ENCODE results near the gene KCNQ1.

KCNQ1 gene

GRCh38 chr11:2436521-2437031 lies 8.2 kb upstream of the KCNQ1 start:
- Histone ChIP-seq H3K36me3 (ENCODE audit: insufficient read depth, low read length) (no peaks in the 10 kb centered on the region), H4K20me1 (ENCODE audit: insufficient read depth, low read length) (no peaks in the 10 kb centered on the region; the same call in 1 of the 2 replicates), H3K9ac (ENCODE audit: low read depth, low read length) (no peak overlapping the region), H3K27me3 (ENCODE audit: insufficient read depth, low read length, poor library complexity) (no peaks in the 10 kb centered on the region), H2AFZ (ENCODE audit: low read depth, low read length) (no peak overlapping the region), H3K4me3 (ENCODE audit: low read depth in 1 of 2, low read length in 2 of 2) (no peak overlapping the region), H3K27ac (ENCODE audit: low read length) (no peak overlapping the region), H3K4me1 (ENCODE audit: insufficient read depth, low read length) (no peaks in the 10 kb centered on the region), H3K4me2 (ENCODE audit: insufficient read depth, low read length) (no peak overlapping the region), H3K79me2 (ENCODE audit: insufficient read depth, low read length) (no peaks in the 10 kb centered on the region), H3K9me3 (ENCODE audit: insufficient read depth, low read length, severe bottlenecking) (no peaks in the 10 kb centered on the region)
- DNase-seq (no peak), ATAC-seq (ENCODE audit: insufficient read depth, low read depth) (no peak)
- TF ChIP-seq, protein P1, sequence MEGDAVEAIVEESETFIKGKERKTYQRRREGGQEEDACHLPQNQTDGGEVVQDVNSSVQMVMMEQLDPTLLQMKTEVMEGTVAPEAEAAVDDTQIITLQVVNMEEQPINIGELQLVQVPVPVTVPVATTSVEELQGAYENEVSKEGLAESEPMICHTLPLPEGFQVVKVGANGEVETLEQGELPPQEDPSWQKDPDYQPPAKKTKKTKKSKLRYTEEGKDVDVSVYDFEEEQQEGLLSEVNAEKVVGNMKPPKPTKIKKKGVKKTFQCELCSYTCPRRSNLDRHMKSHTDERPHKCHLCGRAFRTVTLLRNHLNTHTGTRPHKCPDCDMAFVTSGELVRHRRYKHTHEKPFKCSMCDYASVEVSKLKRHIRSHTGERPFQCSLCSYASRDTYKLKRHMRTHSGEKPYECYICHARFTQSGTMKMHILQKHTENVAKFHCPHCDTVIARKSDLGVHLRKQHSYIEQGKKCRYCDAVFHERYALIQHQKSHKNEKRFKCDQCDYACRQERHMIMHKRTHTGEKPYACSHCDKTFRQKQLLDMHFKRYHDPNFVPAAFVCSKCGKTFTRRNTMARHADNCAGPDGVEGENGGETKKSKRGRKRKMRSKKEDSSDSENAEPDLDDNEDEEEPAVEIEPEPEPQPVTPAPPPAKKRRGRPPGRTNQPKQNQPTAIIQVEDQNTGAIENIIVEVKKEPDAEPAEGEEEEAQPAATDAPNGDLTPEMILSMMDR (IDR thresholded peaks at IDR 0.05; ENCODE audit: borderline replicate concordance, extremely low read depth, low read length, poor library complexity, severe bottlenecking), result no peak
- no peak for TF ChIP-seq EZH2 (IDR thresholded peaks at IDR 0.05; ENCODE audit: borderline replicate concordance, low read depth, low read length, severe bottlenecking)

- H3K4me1 ChIP-seq (ENCODE audit: insufficient read depth, low read length), result peaks cover 4% of the 10 kb centered on the region; the same call in 1 of the 2 replicates
- ATAC-seq (ENCODE audit: insufficient read depth, low read depth) (no peak), DNase-seq (no peak)
- H3K9ac ChIP-seq (ENCODE audit: low read depth, low read length), result no peak overlapping the region
- no peak overlapping the region for H2AFZ ChIP-seq (ENCODE audit: low read depth, low read length)
- TF ChIP-seq, protein P1 (IDR thresholded peaks at IDR 0.05; ENCODE audit: borderline replicate concordance, extremely low read depth, low read length, poor library complexity, severe bottlenecking), result no peak
- no peak for TF ChIP-seq EZH2 (IDR thresholded peaks at IDR 0.05; ENCODE audit: borderline replicate concordance, low read depth, low read length, severe bottlenecking)
- no peaks in the 10 kb centered on the region for H3K79me2 ChIP-seq (ENCODE audit: insufficient read depth, low read length)
- H3K9me3 ChIP-seq (ENCODE audit: insufficient read depth, low read length, severe bottlenecking), result no peaks in the 10 kb centered on the region
- no peak overlapping the region for H3K4me2 ChIP-seq (ENCODE audit: insufficient read depth, low read length)
- no peaks in the 10 kb centered on the region for H3K36me3 ChIP-seq (ENCODE audit: insufficient read depth, low read length)
- H4K20me1 ChIP-seq (ENCODE audit: insufficient read depth, low read length), result no peaks in the 10 kb centered on the region; the same call in 1 of the 2 replicates
- H3K27me3 ChIP-seq (ENCODE audit: insufficient read depth, low read length, poor library complexity), result no peaks in the 10 kb centered on the region
- no peak overlapping the region for H3K27ac ChIP-seq (ENCODE audit: low read length)
- no peak overlapping the region for H3K4me3 ChIP-seq (ENCODE audit: low read depth in 1 of 2, low read length in 2 of 2)
Observed at GRCh38 chr11:2437516-2437915, 7.3 kb upstream of the KCNQ1 start.

DNA sequence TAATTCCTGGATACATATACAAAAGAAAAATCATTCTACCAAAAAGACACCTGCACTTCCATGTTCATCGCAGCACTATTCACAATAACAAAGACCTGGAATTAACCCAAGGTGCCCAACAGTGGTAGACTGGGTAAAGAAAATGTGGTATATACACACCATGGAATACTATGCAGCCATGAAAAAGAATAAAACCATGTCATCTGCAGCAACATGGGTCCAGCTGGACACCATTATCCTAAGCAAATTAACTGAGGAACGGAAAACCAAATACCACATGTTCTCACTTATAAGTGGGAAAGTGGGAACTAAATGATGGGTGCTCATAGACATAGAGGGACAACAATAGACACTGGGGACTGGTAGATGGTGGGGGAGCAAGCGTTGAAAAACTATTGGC lies 5.0 kb upstream of the KCNQ1 start:
- no peak overlapping the region for H3K9ac ChIP-seq (ENCODE audit: low read depth, low read length)
- no peaks in the 10 kb centered on the region for H3K36me3 ChIP-seq (ENCODE audit: insufficient read depth, low read length)
- no peak overlapping the region for H3K4me3 ChIP-seq (ENCODE audit: low read depth in 1 of 2, low read length in 2 of 2)
- no peaks in the 10 kb centered on the region for H3K79me2 ChIP-seq (ENCODE audit: insufficient read depth, low read length)
- TF ChIP-seq EZH2 (IDR thresholded peaks at IDR 0.05; ENCODE audit: borderline replicate concordance, low read depth, low read length, severe bottlenecking), result no peak
- TF ChIP-seq, protein P1 (IDR thresholded peaks at IDR 0.05; ENCODE audit: borderline replicate concordance, extremely low read depth, low read length, poor library complexity, severe bottlenecking), result no peak
- no peak overlapping the region for H2AFZ ChIP-seq (ENCODE audit: low read depth, low read length)
- no peak overlapping the region for H3K4me2 ChIP-seq (ENCODE audit: insufficient read depth, low read length)
- DNase-seq (no peak), ATAC-seq (ENCODE audit: insufficient read depth, low read depth) (no peak)
- H4K20me1 ChIP-seq (ENCODE audit: insufficient read depth, low read length), result no peaks in the 10 kb centered on the region; the same call in 1 of the 2 replicates
- no peaks in the 10 kb centered on the region for H3K9me3 ChIP-seq (ENCODE audit: insufficient read depth, low read length, severe bottlenecking)
- peaks cover 12% of the 10 kb centered on the region; the same call in 1 of the 2 replicates for H3K4me1 ChIP-seq (ENCODE audit: insufficient read depth, low read length)
- no peak overlapping the region for H3K27ac ChIP-seq (ENCODE audit: low read length)
- H3K27me3 ChIP-seq (ENCODE audit: insufficient read depth, low read length, poor library complexity), result no peaks in the 10 kb centered on the region
